GM21619 (cell line): ENCODE results near the gene SLC44A1.

Source experiments
- ATAC-seq: cut with Tn5 transposase; IDR thresholded peaks from one replicate; pipeline ENCODE4 v1.9.1; 2021; ENCODE audit not compliant: unreplicated experiment

Gene SLC44A1

GRCh38 chr9:105269593-105269992, 25.1 kb downstream of the SLC44A1 start:
- ATAC-seq: no peak

- ATAC-seq: no peak
These were observed 26.3 kb downstream of the SLC44A1 start for GRCh38 chr9:105270711-105271110.

GRCh38 chr9:105273731-105274130, 29.3 kb downstream of the SLC44A1 start:
- no peak for ATAC-seq

- ATAC-seq: no peak
These were observed 30.7 kb downstream of the SLC44A1 start for GRCh38 chr9:105275111-105275510.

GRCh38 chr9:105275938-105276337, 31.5 kb downstream of the SLC44A1 start:
- no peak for ATAC-seq

GRCh38 chr9:105278751-105279150, 34.3 kb downstream of the SLC44A1 start:
- no peak for ATAC-seq

GRCh38 chr9:105280691-105281090, 36.2 kb downstream of the SLC44A1 start:
- no peak for ATAC-seq

- no peak for ATAC-seq
These were observed 36.8 kb downstream of the SLC44A1 start for GRCh38 chr9:105281272-105281671.

GRCh38 chr9:105281926-105282325, 37.5 kb downstream of the SLC44A1 start:
- ATAC-seq: no peak

GRCh38 chr9:105282870-105283621, 38.6 kb downstream of the SLC44A1 start:
- no peak for ATAC-seq

- no peak for ATAC-seq
These were observed 39.3 kb downstream of the SLC44A1 start for GRCh38 chr9:105283795-105284194.

GRCh38 chr9:105284463-105284862, 40.0 kb downstream of the SLC44A1 start:
- no peak for ATAC-seq

GRCh38 chr9:105286098-105286497, 41.6 kb downstream of the SLC44A1 start:
- ATAC-seq: no peak

GRCh38 chr9:105289305-105289704, 44.9 kb downstream of the SLC44A1 start:
- no peak for ATAC-seq

- ATAC-seq: no peak
These were observed 46.0 kb downstream of the SLC44A1 start for GRCh38 chr9:105290418-105290817.

GRCh38 chr9:105290954-105291353, 46.5 kb downstream of the SLC44A1 start:
- ATAC-seq: no peak

- ATAC-seq: no peak
These were observed 47.0 kb downstream of the SLC44A1 start for GRCh38 chr9:105291422-105291859.

- ATAC-seq: no peak
These were observed 47.5 kb downstream of the SLC44A1 start for GRCh38 chr9:105291938-105292337.

GRCh38 chr9:105293408-105293807, 49.0 kb downstream of the SLC44A1 start:
- no peak for ATAC-seq

- no peak for ATAC-seq
These were observed 50.7 kb downstream of the SLC44A1 start for GRCh38 chr9:105295201-105295550.

- no peak for ATAC-seq
These were observed 51.5 kb downstream of the SLC44A1 start for GRCh38 chr9:105295986-105296385.

- no peak for ATAC-seq
These were observed 52.0 kb downstream of the SLC44A1 start for GRCh38 chr9:105296445-105296844.

GRCh38 chr9:105296877-105297287, 52.4 kb downstream of the SLC44A1 start:
- no peak for ATAC-seq
